ENCODE data around the gene CDC37. TPM values are rescaled to one million over a fixed set of nuclear protein-coding genes. Genes with fewer than 3 reads are reported as not detected.

CDC37 gene
- total and polyA plus RNA-seq, 8 donors = 84.3 to 390 (median 169) TPM

DNA sequence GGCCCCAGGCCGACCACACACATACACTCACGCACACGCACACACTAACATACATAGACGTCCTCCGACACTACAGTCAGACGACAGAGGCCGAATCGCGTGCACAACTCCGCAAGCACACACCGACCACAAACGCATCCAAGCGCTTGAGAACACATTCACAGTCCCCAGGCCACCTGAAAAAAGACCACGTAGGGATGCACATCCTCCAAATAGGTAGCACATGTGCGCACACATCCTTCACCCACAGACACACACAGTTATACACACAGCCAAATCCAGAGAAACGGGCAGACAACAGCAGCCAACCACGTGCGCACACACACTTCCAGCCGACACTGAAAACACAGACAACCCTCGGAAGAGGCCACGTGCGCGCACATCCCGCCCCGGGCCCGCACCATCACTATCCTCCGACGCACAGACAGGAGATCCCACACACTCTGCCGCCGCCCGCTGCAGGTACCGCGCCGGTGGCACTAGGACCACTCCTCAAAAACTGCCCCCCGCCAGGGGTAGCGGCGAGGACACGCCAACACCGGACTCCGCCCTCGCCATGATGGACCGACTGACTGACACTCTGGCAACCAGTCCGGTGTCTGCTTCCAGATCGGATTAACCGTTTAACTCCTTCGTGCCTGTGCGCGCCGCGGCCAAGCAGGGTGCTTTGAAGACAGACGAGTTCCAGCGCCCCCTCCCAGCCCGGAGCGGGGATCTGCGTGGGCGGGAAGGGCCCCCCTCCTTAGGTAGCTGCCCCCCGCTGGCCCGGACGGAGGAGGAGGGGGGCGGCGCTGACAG lies 16.5 kb upstream of the CDC37 start:
- Histone ChIP-seq H3K27ac (no peak overlapping the region), H3K4me1 (peaks cover 46 to 78% (median 63%) of the 10 kb centered on the region in 4 donors), H3K27me3 (peaks cover 35 to 94% (median 84%) of the 10 kb centered on the region in 3 donors), H3K9me3 (no peaks in the 10 kb centered on the region), H3K4me3 (peak overlapping the region in 3 of 4 donors; percentile 12 to 38 (median 31)), H3K36me3 (no peaks in the 10 kb centered on the region)
- TF ChIP-seq EP300 (IDR thresholded peaks at IDR 0.05) = no peak
- TF ChIP-seq POLR2AphosphoS5 (IDR thresholded peaks at IDR 0.05) = no peak
- TF ChIP-seq POLR2A (IDR thresholded peaks at IDR 0.05) = no peak
- TF ChIP-seq, protein P1, sequence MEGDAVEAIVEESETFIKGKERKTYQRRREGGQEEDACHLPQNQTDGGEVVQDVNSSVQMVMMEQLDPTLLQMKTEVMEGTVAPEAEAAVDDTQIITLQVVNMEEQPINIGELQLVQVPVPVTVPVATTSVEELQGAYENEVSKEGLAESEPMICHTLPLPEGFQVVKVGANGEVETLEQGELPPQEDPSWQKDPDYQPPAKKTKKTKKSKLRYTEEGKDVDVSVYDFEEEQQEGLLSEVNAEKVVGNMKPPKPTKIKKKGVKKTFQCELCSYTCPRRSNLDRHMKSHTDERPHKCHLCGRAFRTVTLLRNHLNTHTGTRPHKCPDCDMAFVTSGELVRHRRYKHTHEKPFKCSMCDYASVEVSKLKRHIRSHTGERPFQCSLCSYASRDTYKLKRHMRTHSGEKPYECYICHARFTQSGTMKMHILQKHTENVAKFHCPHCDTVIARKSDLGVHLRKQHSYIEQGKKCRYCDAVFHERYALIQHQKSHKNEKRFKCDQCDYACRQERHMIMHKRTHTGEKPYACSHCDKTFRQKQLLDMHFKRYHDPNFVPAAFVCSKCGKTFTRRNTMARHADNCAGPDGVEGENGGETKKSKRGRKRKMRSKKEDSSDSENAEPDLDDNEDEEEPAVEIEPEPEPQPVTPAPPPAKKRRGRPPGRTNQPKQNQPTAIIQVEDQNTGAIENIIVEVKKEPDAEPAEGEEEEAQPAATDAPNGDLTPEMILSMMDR (IDR thresholded peaks at IDR 0.05) = no peak
- peak in 1 of 2 donors; percentile 67 for DNase-seq
- intact Hi-C loops (cut with DNase I; ENCODE audit: low total_unique reads) = no loop called here
- 0 to 1% (median 1%) methylated on average over 21 to 59 of the region's 61 CpGs for WGBS, 5 donors

DNA sequence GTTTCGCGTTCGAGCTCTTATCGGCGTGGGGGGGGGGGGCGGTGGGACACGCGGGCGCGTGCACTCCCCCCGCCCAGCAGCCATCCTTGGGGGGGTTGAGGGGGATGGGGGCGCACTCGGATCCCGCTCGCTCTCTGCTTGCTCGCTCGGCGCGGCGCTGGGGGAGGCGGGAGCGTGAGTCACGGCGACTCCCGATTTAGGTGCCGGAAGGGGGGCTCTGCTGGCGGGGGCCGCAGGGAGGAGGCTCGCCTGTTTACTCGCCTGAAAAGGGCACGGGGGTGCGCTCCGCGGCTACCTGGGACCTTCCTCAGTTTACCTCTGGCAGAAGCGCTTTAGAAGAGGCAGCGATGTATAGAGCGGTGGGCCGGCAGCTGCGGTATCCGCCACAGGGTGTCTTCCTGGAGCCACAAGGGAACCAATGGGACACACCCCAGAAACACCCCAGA lies 15.9 kb upstream of the CDC37 start:
- Histone ChIP-seq H3K27ac (no peak overlapping the region), H3K9me3 (peaks cover 0 to 6% (median 2%) of the 10 kb centered on the region in 4 donors), H3K27me3 (peaks cover 35 to 87% (median 80%) of the 10 kb centered on the region in 3 donors), H3K4me3 (peak overlapping the region in 3 of 4 donors; percentile 12 to 38 (median 22)), H3K4me1 (peaks cover 42 to 72% (median 57%) of the 10 kb centered on the region in 4 donors), H3K36me3 (no peaks in the 10 kb centered on the region)
- TF ChIP-seq EP300 (IDR thresholded peaks at IDR 0.05) (no peak), POLR2A (IDR thresholded peaks at IDR 0.05) (no peak), POLR2AphosphoS5 (IDR thresholded peaks at IDR 0.05) (no peak)
- TF ChIP-seq, protein P1 (IDR thresholded peaks at IDR 0.05) = no peak
- intact Hi-C loops (cut with DNase I; ENCODE audit: low total_unique reads) = no loop called here
- peak in 1 of 2 donors; percentile 50 for DNase-seq
- 0 to 4% (median 1%) methylated on average over 9 to 40 of the region's 40 CpGs for WGBS, 5 donors

DNA sequence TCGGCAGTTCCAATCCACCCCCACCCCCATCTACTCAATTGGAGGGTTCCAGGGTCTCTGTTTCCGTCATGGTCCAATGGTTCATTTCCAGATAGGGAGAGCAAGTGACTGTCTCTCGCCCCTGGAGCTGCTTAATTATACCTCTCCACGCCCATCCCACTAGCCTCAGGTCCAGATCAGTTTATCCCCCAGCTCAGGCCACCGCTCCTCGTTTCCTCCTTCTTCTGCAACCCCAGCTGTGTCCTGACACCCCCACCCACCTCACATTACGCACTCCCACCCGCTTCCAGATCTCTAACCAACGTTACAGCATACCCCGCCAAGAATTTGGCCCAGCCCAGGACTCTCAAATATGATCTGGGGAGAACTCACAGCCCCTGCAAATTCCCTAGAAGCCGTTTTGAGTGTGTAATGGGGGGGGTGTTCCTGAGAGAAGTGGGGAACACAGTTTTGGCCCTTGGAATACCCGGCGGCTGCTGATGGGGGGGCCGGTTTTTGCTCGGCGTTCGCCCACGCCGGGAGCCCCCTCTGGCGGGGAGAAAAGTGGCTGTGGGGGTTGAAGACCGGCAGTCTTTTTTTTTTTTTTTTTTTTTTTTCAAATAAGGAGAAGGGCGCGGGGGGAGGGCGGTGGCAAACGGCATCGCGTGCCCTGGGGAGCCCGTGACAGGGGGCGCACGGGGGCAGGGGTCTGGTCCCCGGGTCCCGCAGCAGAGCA lies 15.3 kb upstream of the CDC37 start:
- intact Hi-C loops (cut with DNase I; ENCODE audit: low total_unique reads) = no loop called here
- H3K9me3 ChIP-seq = peaks cover 0 to 8% (median 3%) of the 10 kb centered on the region in 4 donors
- peaks cover 31 to 82% (median 76%) of the 10 kb centered on the region in 3 donors for H3K27me3 ChIP-seq
- H3K4me1 ChIP-seq = peaks cover 37 to 66% (median 51%) of the 10 kb centered on the region in 4 donors
- WGBS, 5 donors = 2 to 3% (median 2%) methylated on average over 24 to 32 of the region's 32 CpGs
- no peaks in the 10 kb centered on the region for H3K36me3 ChIP-seq
- peak in 1 of 2 donors; percentile 47 for DNase-seq
- peak overlapping the region in 2 of 4 donors; percentile 22 to 38 for H3K4me3 ChIP-seq
- TF ChIP-seq POLR2A (IDR thresholded peaks at IDR 0.05) (no peak), POLR2AphosphoS5 (IDR thresholded peaks at IDR 0.05) (no peak), EP300 (IDR thresholded peaks at IDR 0.05) (no peak)
- TF ChIP-seq, protein P1 (IDR thresholded peaks at IDR 0.05) = no peak
- no peak overlapping the region for H3K27ac ChIP-seq

DNA sequence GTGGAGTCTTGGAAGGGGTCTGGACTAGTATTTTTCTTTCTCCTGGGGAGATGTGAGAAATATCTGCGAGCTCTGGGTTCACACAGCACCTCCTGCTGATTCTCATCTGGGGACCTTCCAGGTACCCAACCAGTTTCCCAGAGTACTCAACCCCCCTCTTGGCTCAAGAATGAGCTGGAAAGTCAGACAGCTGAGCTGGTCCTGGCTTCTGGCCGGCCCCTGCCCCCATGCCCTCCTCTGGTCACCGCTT lies 14.8 kb upstream of the CDC37 start:
- Histone ChIP-seq H3K27ac (no peak overlapping the region), H3K27me3 (peaks cover 30 to 77% (median 71%) of the 10 kb centered on the region in 3 donors), H3K36me3 (no peaks in the 10 kb centered on the region), H3K4me1 (peaks cover 37 to 62% (median 51%) of the 10 kb centered on the region in 4 donors), H3K4me3 (no peak overlapping the region), H3K9me3 (peaks cover 0 to 8% (median 3%) of the 10 kb centered on the region in 4 donors)
- WGBS, 5 donors = 3 to 8% (median 5%) methylated on average over 3 of the region's 3 CpGs; no CpG with 5 or more reads in 1 of the 5 donors
- no peak for TF ChIP-seq EP300 (IDR thresholded peaks at IDR 0.05)
- TF ChIP-seq, protein P1 (IDR thresholded peaks at IDR 0.05) = no peak
- TF ChIP-seq POLR2AphosphoS5 (IDR thresholded peaks at IDR 0.05) = no peak
- TF ChIP-seq POLR2A (IDR thresholded peaks at IDR 0.05) = no peak
- intact Hi-C loops (cut with DNase I; ENCODE audit: low total_unique reads) = no loop called here
- no peak for DNase-seq

Data from stomach (tissue), 9 donors.